Measurements from ENCODE around the gene MARCHF2.

GRCh38 chr19:8483165-8483564 lies 70.1 kb downstream of the MARCHF2 start:
- no peak for TF ChIP-seq CTCF (IDR thresholded peaks at IDR 0.05)
- TF ChIP-seq POLR2A (IDR thresholded peaks at IDR 0.05), result no peak
